Transverse colon (tissue), 4 donors: Measurements from ENCODE around the gene OSBPL9.

Experiments
- POLR2A ChIP-seq: fragments of 450-650 bp; IDR thresholded peaks from one replicate; pipeline ENCODE4 v1.6.1; 2016; ENCODE audit warnings: antibody characterized with exemption, mild to moderate bottlenecking, moderate library complexity
- POLR2AphosphoS5 ChIP-seq, 3 donors: sonication (generic); formaldehyde crosslinking; IDR thresholded peaks; one replicate each; pipeline ENCODE4 v1.6.1; 2016; ENCODE audit warnings: antibody characterized with exemption in 3 of 3
- TF ChIP-seq, protein P1 (sequence below), 5 experiments: fragments of 200-600 bp in 3 of 5; fragments of 450-650 bp in 2 of 5; sonication (generic) in 3 of 5; IDR thresholded peaks; 1 replicate in 2 of 5; 2 replicates in 3 of 5; pipeline ENCODE4 v1.5.1; 2016 to 2017; ENCODE audit warnings: antibody characterized with exemption in 5 of 5, inconsistent platforms in 3 of 5, mild to moderate bottlenecking in 2 of 5, moderate library complexity in 1 of 5

DNA sequence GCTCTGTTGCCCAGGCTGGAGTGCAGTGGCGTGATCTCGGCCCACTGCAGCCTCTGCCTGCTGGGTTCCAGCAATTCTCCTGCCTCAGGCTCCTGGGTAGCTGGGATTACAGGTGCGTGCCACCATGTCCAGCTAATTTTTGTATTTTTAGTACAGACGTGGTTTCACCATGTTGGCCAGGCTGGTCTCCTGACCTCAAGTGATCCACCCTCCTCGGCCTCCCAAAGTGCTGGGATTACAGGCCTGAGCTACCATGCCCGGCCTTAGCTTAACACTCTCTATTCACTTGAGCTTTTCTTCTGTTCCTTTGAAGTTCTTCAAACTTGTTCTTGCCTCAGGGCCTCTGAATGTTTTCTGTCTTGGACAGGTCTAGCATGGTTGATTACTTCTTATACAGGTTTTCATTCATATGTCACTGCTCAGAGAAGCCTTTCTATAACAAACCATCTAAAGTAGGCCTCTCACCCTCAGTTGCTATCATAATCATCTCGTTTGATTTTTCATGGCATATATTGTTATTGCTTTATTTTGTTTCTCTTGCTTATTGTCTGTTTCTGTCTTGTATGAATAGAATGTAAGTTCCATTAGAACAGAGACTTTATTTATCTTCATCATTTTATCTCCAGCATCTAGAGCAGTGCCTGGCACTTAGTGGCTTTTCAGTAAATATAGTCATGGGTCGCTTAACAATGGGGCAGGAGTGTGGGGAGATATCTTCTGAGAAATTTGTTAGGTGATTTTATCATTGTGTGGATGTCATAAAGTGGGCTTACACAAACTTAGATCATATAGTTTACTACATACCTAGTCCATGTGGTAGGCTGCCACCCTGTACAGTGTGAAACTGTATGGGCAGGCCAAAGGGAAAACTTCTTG lies 12.1 kb downstream of the OSBPL9 start:
- TF ChIP-seq POLR2A, result no peak
- TF ChIP-seq, protein P1, sequence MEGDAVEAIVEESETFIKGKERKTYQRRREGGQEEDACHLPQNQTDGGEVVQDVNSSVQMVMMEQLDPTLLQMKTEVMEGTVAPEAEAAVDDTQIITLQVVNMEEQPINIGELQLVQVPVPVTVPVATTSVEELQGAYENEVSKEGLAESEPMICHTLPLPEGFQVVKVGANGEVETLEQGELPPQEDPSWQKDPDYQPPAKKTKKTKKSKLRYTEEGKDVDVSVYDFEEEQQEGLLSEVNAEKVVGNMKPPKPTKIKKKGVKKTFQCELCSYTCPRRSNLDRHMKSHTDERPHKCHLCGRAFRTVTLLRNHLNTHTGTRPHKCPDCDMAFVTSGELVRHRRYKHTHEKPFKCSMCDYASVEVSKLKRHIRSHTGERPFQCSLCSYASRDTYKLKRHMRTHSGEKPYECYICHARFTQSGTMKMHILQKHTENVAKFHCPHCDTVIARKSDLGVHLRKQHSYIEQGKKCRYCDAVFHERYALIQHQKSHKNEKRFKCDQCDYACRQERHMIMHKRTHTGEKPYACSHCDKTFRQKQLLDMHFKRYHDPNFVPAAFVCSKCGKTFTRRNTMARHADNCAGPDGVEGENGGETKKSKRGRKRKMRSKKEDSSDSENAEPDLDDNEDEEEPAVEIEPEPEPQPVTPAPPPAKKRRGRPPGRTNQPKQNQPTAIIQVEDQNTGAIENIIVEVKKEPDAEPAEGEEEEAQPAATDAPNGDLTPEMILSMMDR (IDR thresholded peaks at IDR 0.05), result no peak
- TF ChIP-seq POLR2AphosphoS5 (IDR thresholded peaks at IDR 0.05), result no peak
